SK-MEL-5 (cell line): ENCODE data around the gene SORBS2. TPM values are rescaled to one million over a fixed set of nuclear protein-coding genes. Genes with fewer than 3 reads are reported as not detected.
A peak's percentile ranks its signal among the peaks of the same experiment; 100 is the strongest.

Experiments
- DNase-seq: peaks from one replicate; pipeline ENCODE4 v3.0.0-alpha.2; 2016; ENCODE audit warnings: low read depth, low spot score
- in situ Hi-C: cut with HindIII; loops from 2 replicates; pipeline ENCODE4 v1.10.0; 2016; ENCODE audit warnings: low sequenced_read_pairs, high pct_unique_total_duplicates, low pct_unique_long_range_greater_than_20kb
- small RNA-seq, 2 experiments: library from RNA; depleted of rRNA; stranded (forward); fragments of <200 nt; gene quantifications; one replicate each; pipeline ENCODE3, GENCODE V24; 2014
- total RNA-seq: library from RNA; depleted of rRNA; stranded (reverse); fragments of >200 nt; shearing (Covaris generic); gene quantifications from 2 replicates; pipeline ENCODE4 v1.2.3, GENCODE V29; 2014

The SORBS2 gene
- total RNA-seq, 1 experiment from 2014 or later, result 45.8 TPM

DNA sequence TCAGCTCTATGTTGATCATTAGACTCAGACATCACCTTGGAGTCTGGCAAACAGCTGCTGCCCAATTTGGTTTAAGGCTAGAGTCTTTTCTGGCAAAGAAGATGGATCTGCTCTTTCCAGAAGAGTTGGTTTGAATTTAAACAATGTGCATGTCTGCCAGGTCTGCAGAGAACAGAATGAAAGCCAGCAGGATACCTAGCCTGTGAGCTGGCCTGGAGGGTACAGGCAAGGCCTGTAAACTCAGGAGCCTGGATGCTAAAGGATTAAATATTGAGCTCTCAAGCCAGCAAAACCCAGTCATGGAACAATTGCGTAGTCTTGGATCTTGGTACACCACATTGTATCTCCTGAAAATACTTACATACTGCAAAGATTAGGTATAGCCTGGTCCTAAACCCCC, 261.1 kb downstream of the SORBS2 start:
- no peak for DNase-seq

DNA sequence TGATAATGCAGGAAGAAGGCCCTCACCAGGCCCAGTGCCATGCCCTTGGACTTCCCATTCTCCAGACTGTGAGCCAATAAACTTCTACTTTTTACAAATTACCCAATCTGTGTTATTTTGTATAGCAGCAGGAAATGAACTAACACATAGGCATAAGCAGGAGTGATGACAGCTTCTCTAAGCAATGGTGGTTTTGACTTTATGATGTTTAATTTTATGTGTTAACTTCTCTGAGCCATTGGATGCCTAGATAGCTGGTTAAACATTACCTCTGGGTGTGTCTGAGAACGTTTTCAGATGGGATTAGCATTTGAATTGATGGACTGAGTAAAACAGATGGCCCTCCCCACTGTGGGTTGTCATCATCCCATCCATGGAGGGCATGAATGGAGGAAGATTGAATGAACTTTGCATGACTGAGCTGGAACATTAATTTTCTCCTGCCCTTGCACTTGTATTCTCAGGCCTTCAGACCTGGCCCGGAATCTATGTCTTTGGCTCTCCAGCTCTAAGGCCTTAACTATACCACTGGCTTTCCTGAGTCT, 262.8 kb downstream of the SORBS2 start:
- in situ Hi-C loops, result no loop called here
- DNase-seq, result no peak

More for the DNA sequence above, 261.1 kb downstream of the SORBS2 start:
- in situ Hi-C loops, result no loop called here

DNA sequence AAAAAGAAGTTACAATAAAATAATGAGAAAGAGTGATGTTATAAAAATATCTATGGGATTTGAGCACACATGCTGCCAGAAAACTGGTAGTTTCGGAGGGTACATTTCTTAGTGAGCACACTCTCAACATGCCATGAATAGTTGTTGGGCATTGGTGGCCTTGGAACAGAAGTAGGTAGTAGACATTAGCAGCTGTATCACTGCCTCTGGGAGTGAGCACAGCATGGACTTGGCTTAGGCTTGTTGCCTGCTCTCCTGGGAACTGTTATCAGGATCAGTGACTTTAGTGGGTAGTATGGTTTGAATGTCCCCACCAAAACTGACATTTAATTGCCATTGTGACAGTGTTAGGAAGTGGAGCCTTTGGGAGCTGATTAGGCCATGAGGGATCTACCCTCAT, 263.4 kb downstream of the SORBS2 start:
- in situ Hi-C loops, result no loop called here
- DNase-seq, result no peak

DNA sequence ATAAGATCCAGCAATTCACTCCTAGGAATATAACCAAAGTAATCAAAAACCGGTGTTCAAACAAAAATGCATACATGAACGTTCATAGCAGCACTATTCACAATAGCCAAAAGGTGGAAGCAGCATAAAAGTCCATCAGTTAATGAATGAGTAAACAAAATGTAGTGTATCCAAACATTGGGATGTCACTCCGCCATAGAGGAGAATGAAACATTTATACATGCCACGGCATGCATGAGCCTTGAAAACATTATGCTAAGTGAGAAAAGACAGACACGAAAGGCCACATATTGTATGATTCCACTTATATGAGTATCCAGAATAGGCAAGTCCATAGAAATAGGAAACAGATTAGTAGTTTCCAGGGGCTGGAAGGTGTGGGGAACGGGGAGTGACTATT, 265.7 kb downstream of the SORBS2 start:
- no peak for DNase-seq
- in situ Hi-C loops, result no loop called here

DNA sequence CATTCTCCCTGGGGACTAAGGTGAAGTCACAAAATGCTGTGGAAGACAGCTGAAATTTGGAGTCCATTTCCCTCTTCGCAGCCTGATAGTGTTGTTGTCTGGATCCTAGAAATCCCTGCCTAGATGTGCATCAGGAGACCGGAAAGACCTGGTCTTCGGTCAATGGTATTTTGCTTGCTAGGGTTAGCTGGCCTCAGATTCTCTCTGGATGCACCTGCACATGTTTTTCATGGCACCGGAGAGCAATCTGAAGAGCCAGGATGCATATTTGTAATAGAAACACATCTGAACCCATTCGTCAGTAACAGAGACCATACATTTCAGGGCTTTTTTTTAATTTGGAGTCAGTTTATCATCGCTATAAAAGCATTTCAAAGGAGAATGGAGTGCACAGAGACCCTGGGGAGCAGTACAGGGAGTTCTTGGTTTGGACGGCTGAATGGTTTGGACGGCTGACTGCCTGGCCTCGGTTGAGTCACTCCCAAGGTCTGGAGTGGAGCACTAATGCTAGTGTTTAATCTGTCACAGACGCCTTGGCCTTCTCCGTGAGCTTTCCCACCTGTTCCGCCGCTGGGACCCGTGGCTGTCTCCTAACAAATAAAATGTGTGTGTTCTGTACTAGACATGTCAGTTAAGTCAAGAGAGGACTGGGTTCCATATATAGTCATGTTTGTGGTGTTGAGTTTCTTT, 269.2 kb downstream of the SORBS2 start:
- DNase-seq, result no peak
- in situ Hi-C loops, result no loop called here

DNA sequence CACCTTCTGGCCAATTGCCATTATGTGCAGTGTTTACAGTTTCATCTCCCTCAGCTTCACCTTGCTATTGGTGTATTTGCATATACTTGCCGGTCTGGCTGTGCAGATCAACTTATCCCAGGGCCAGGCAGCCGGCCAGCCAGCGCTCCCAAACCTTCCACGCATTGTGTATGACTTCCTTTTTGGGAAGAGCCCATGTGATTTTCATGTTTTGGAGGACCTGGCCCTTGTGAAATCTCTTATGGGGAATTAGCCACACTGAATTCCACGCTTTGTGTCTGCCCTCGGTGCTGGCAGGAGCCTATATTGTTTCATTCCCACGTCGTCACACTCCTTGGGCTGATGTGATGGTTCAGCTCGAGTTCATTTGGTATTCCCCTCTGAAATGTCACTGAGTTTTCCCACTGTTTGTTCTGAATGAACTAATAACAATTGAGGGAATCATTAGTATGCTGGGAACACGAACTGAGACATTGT, 270.7 kb downstream of the SORBS2 start:
- DNase-seq, result no peak
- in situ Hi-C loops, result no loop called here

DNA sequence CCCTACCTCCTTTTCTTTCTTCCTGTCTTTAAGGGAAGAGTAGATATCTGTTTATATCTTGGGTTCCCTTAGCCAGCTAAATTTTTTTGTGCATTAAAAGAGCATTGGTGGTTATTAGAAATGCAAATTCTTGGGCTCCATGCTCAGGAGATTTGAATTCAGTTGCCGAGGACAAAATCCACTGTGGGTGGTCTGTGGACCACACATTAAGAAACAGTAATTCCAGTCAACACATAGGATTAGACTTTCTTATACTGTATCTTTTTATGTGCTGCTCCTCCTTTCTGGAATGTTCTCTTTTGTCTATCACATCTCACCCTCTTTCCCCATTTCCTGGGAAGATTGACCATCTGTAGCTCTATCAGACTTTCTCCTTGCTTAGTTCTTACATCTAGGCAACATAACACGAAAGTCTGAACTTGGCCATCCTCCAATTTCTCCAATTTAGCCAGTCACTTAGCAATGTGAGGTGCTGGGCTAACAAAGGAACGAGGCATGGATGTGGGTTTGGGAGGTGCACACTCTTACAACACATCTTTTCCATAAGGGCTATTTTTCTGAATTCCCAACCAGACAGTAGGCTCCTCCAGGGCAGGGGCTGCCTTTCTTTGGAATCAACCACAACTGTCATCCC, 271.4 kb downstream of the SORBS2 start:
- in situ Hi-C loops, result no loop called here
- no peak for DNase-seq

DNA sequence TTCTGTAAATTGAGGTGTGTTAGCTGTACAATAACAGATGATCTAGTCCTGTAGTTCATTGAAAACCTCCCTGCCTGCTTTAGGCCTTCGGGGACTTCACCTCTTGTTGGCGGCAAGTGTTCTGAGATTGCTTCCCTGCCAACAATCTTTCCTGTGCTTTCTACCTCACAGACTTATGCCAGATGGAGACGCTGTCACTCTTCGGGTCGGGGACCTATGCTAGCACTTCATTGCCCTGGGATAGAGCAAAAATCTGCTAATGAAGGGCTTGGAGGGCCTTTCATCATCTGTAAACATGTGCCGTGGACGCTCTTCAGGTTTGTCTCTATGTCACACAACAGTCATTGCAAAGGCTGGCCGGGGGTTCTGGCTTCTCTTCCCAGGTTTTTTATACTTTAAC, 272.0 kb downstream of the SORBS2 start:
- DNase-seq, result no peak
- in situ Hi-C loops, result no loop called here

DNA sequence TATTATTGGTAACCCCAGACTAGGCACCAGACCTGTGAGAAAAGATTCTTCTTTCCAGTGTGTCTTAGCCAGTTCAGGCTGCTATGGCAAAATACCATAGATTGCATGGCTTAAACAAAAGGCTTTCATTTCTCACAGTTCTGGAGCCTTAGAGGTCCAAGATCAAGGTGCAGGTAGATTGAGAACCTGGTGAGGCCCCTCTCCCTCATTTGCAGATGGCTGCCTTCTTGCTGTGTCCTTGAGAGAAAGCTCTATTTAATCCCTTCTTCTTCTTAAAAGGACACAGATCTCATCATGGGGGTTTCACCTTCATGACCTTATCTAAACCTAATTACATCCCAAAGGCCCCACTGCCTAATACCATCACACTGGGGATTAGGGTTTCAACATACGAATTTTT, 273.2 kb downstream of the SORBS2 start:
- DNase-seq, result no peak
- in situ Hi-C loops, result no loop called here

DNA sequence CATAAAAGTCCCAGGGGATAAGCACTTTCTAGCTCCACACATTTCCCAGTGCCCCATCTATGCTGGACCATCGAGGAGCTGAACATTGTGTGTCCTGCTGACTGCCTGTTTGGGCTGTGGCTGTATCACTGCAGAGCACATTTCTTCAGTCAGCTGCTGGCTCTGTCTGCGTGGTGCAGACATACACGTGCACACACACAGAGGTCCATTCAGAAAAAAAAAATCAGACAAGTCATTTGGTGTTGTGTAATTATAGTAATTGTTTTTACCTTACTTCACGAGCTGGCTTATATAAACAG, 275.6 kb downstream of the SORBS2 start:
- in situ Hi-C loops, result no loop called here
- DNase-seq, result peak; percentile 51

DNA sequence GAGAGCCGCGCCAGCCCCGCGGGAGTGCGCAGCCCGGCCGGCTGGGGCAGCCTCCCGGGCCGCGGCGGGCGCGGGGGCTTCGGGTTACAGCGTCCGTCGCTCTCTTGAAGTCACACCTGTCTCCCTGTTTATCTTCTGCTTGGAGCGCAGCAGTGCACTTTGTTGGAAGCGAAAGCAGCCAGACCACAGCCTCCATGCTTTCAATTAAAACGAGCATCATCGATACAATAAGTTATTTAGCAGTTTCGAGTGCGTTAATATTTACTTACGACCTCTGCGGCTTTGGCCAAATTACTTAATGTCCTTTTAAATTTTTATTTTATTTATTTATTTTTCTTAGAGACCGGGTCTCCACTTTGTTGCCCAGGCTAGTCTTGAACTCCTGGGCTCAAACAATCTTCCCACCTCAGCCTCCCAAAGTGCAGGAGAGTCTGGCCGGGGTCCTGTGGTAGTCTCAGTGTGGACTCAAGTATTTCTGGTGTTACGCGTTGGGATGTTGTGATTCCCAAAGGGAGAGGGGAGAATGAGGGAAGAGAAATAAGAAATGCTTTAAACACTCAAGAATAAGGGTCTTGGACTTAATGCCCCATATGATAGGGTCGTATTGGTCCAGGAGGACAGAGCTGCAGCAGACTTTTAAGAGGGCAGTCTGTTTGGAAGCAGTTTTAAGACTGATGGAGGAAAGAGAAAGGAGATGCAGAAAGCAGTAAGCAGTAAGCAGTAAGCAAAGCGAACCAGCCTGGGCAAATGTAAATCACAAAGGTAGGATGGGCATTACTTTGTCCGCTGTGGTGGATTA, 276.2 kb downstream of the SORBS2 start:
- no peak for DNase-seq
- in situ Hi-C loops, result no loop called here

Small RNAs within 50 kb of the gene (small RNA-seq; reads per million reads assigned to genes)
- 0 reads per million in 2 experiments for gene RF00019
